Measurements from ENCODE around the gene ADGRG6. TPM values are rescaled to one million over a fixed set of nuclear protein-coding genes. Genes with fewer than 3 reads are reported as not detected.

Gene ADGRG6
- polyA plus RNA-seq, 1 of the 3 experiments (the other 2 are of a cell fraction) = 61.5 TPM

- CTCF ChIA-PET = interaction anchor here (1.2 kb wide), 1 partner anchor 18 kb away, joined by 3 read pairs; no protein-coding TSS in a partner anchor
- Histone ChIP-seq H3K27ac (ENCODE audit: low read depth in 2 of 2, low read length in 1 of 2) (peak overlapping the region; percentile 93 to 99), H2AFZ (ENCODE audit: low read depth) (peak overlapping the region; percentile 36; the same call in 1 of the 2 replicates), H4K20me1 (ENCODE audit: insufficient read depth) (no peaks in the 10 kb centered on the region), H3K4me3 (ENCODE audit: low read depth in 2 of 2, low read length in 1 of 2) (no peak overlapping the region), H3K27me3 (ENCODE audit: insufficient read depth) (no peaks in the 10 kb centered on the region), H3F3A (replicated peaks; ENCODE audit: insufficient read depth) (peaks cover 74% of the 10 kb centered on the region), H3K36me3 (replicated peaks in 1 of 2; ENCODE audit: control insufficient read depth in 1 of 2, insufficient read depth in 2 of 2, low read length in 1 of 2) (peaks cover 8 to 14% of the 10 kb centered on the region in 2 experiments), H3K4me2 (peak overlapping the region; percentile 25; the same call in 1 of the 2 replicates), H3K9me2 (no peaks in the 10 kb centered on the region), H3K79me2 (ENCODE audit: insufficient read depth) (peaks cover 79% of the 10 kb centered on the region), H3K4me1 (ENCODE audit: control insufficient read depth in 1 of 2, insufficient read depth in 2 of 2, low read depth in 1 of 2, low read length in 1 of 2) (peaks cover 0 to 27% of the 10 kb centered on the region in 2 experiments; a peak in 3 of 4 replicates), H3K9me3 (no peaks in the 10 kb centered on the region), H3K9ac (peak overlapping the region; percentile 46; the same call in 1 of the 2 replicates)
- 67% methylated on average over 4 of the region's 4 CpGs for WGBS (ENCODE audit: low lambda C conversion rate)
- POLR2A ChIA-PET = no interaction called here
- TF ChIP-seq JUND (IDR thresholded peaks at IDR 0.05) (no peak), SMC3 (IDR thresholded peaks at IDR 0.05; ENCODE audit: low read depth, low read length) (no peak), GABPA (IDR thresholded peaks at IDR 0.05; ENCODE audit: low read depth) (no peak), CHD2 (IDR thresholded peaks at IDR 0.05; ENCODE audit: low read length, partially characterized antibody) (no peak), REST (IDR thresholded peaks at IDR 0.05; ENCODE audit: low read depth, low read length) (no peak)
- no peak for DNase-seq
Measured at GRCh38 chr6:142377497-142377848, 75.7 kb downstream of the ADGRG6 start.

DNA sequence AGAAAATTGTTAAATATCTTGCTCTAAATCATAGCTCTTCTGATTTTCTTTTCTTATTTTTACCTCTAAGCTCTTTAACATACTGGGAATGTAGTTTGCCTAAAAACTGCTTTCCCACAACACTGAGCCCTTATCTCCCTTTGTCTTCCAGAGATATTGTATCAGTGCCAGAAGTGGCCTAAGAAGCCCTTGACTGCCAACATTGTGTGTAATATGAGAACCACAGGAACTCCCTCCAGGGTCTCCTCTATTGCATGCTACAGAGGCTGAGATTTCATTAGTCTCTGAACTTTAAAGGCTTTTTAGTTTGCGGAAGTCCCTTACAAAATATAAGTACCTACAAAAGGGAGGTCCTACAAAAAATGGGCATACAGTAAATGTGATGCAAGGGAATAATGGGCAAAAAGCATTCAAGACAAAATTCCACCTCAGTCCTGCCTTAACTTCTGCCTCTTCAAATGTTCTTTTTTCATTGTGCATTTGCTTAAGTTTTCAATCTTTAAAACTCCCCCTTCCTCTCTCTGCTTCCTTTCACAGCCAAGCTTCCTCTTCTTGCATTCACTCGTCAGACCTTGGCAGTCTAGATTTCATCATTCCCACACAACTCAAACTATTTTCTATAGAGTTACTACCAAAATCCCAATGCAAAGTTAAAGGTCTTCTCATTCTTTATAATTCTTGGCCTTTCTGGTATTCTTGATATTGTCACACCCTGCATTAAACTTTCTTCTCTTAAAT is 76.5 kb downstream of the ADGRG6 start:
- WGBS (ENCODE audit: low lambda C conversion rate) = 26% methylated on average over 2 of the region's 2 CpGs
- no peaks in the 10 kb centered on the region for H3K9me2 ChIP-seq
- DNase-seq = no peak
- no peaks in the 10 kb centered on the region for H4K20me1 ChIP-seq (ENCODE audit: insufficient read depth)
- peak overlapping the region; percentile 46; the same call in 1 of the 2 replicates for H3K9ac ChIP-seq
- H3K9me3 ChIP-seq = no peaks in the 10 kb centered on the region
- TF ChIP-seq TCF12 (IDR thresholded peaks at IDR 0.05) = peak; percentile 71
- peak; percentile 42; the same call in 1 of the 2 replicates for TF ChIP-seq POLR2AphosphoS5 (IDR thresholded peaks at IDR 0.05; ENCODE audit: low read depth, low read length)
- no peak for TF ChIP-seq FOXM1 (IDR thresholded peaks at IDR 0.05; ENCODE audit: low read depth)
- peak; percentile 31; the same call in 1 of the 2 replicates for TF ChIP-seq JUND (IDR thresholded peaks at IDR 0.05)
- no peak for TF ChIP-seq NRF1 (IDR thresholded peaks at IDR 0.05; ENCODE audit: low read depth, low read length)
- 0 out of 2 replicates have a peak, but pooled peaks have one; percentile 33 for TF ChIP-seq RXRA (IDR thresholded peaks at IDR 0.05; ENCODE audit: borderline replicate concordance, low read depth)
- TF ChIP-seq NFIC (IDR thresholded peaks at IDR 0.05; ENCODE audit: borderline replicate concordance) = peak; percentile 90
- TF ChIP-seq, protein P1, sequence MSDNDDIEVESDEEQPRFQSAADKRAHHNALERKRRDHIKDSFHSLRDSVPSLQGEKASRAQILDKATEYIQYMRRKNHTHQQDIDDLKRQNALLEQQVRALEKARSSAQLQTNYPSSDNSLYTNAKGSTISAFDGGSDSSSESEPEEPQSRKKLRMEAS (IDR thresholded peaks at IDR 0.05; ENCODE audit: low read depth) = peak; percentile 65
- no peak for TF ChIP-seq SMC3 (IDR thresholded peaks at IDR 0.05; ENCODE audit: low read depth, low read length)
- TF ChIP-seq, protein P2, sequence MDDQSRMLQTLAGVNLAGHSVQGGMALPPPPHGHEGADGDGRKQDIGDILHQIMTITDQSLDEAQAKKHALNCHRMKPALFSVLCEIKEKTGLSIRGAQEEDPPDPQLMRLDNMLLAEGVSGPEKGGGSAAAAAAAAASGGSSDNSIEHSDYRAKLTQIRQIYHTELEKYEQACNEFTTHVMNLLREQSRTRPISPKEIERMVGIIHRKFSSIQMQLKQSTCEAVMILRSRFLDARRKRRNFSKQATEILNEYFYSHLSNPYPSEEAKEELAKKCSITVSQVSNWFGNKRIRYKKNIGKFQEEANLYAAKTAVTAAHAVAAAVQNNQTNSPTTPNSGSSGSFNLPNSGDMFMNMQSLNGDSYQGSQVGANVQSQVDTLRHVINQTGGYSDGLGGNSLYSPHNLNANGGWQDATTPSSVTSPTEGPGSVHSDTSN (IDR thresholded peaks at IDR 0.05) = peak; percentile 24; the same call in 1 of the 2 replicates
- TF ChIP-seq EP300 (IDR thresholded peaks at IDR 0.05; ENCODE audit: borderline replicate concordance in 1 of 2, low read depth in 1 of 2, low read length in 1 of 2) = peak in 1 of 2 experiments; percentile 64; a peak in 1 of 4 replicates
- H3K36me3 ChIP-seq (replicated peaks in 1 of 2; ENCODE audit: control insufficient read depth in 1 of 2, insufficient read depth in 2 of 2, low read length in 1 of 2) = peaks cover 11 to 14% of the 10 kb centered on the region in 2 experiments
- H3K27ac ChIP-seq (ENCODE audit: low read depth in 2 of 2, low read length in 1 of 2) = peak overlapping the region; percentile 93 to 99; a peak in 3 of 4 replicates
- POLR2A ChIA-PET = no interaction called here
- H3K4me2 ChIP-seq = peak overlapping the region; percentile 42; the same call in 1 of the 2 replicates
- no peaks in the 10 kb centered on the region for H3K27me3 ChIP-seq (ENCODE audit: insufficient read depth)
- H3K4me3 ChIP-seq (ENCODE audit: low read depth in 2 of 2, low read length in 1 of 2) = no peak overlapping the region
- H3K4me1 ChIP-seq (ENCODE audit: control insufficient read depth in 1 of 2, insufficient read depth in 2 of 2, low read depth in 1 of 2, low read length in 1 of 2) = peaks cover 0 to 27% of the 10 kb centered on the region in 2 experiments; a peak in 3 of 4 replicates
- H3K79me2 ChIP-seq (ENCODE audit: insufficient read depth) = peaks cover 79% of the 10 kb centered on the region
- H2AFZ ChIP-seq (ENCODE audit: low read depth) = peak overlapping the region; percentile 58; the same call in 1 of the 2 replicates
- CTCF ChIA-PET = no interaction called here
- peaks cover 75% of the 10 kb centered on the region for H3F3A ChIP-seq (replicated peaks; ENCODE audit: insufficient read depth)
